NCI-H524 treated with DMSO at 0.1 percent for 48 hours (cell line): ENCODE results near the gene ACSL4.
"Not testable (repeated sequence)": the region's sequence is repeated elsewhere in the genome, so short reads cannot be mapped to it uniquely, and the experiment has no call there.

Experiments used
- DNase-seq: peaks from one replicate; lab custom pipeline; 2025; lab: John Stamatoyannopoulos, UW

The ACSL4 gene

GRCh38 chrX:109732017-109732801, 848 bp downstream of the ACSL4 start:
- DNase-seq = no peak

DNA sequence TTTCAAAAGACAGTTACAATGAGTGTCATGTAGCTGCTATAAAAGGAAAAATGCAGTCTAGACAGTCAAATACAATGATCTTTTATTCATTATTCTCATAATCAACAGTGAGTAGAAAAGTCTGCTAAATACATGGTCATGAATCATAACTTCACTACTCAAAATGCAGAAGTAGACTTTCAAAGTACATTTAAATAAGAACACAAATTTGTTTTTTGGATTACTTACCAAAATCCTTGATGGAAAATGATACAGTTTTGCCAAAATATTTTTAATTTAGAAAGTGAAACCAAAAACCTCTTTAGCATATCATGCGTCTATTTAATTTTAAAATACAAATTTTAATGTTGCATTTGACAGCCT, 4.9 kb downstream of the ACSL4 start:
- no peak for DNase-seq

GRCh38 chrX:109724971-109725370, 8.1 kb downstream of the ACSL4 start:
- not testable (repeated sequence) for DNase-seq

DNA sequence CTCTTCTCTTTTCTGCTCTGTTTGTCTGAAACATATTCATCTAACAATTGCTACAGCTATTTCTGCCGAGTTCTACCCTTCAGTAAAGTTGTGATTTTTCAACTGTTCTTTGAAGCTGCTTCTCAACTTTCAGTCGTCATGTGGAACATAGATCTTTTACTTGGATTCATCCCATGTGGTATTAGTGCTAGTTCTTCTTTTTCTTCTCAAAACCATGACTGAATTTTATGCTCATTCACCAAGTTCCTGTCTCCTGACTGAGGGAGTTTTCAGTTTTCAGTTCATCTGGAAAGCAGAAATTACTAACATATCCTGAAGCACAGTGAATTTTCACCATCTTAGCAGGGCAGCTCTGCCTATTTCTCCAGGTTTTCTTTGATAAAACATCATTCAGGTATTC, 12.1 kb downstream of the ACSL4 start:
- DNase-seq = no peak

- no peak for DNase-seq
These were observed 13.8 kb downstream of the ACSL4 start for GRCh38 chrX:109719264-109719663.

DNA sequence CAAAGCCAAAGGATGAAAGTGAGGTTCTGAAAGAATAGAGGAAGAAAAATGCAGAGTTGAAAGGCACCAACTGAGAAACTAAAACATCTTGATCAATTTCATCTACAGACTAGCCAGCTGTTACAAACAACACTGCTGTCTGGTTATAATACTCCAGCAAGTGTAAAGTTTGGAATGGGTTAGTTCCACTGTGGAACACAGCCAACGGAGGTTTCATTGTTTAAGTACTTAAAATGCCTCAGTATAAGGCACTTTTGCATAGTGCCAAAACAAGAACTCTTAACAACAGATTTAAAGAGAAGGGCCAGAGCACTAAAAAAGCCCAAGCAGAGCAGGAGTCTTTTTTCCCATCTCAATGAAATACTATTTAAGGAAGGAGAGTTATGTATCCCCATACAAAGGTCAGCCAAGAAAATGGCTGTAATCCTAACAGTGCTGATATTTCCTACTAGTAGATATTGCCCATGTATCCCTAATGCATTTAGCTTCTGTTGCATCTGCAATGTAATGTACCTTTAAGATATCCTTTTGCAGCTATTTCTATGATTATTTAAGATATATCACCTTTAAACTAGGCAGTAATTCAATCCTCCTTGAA, 16.5 kb downstream of the ACSL4 start:
- DNase-seq = no peak

DNA sequence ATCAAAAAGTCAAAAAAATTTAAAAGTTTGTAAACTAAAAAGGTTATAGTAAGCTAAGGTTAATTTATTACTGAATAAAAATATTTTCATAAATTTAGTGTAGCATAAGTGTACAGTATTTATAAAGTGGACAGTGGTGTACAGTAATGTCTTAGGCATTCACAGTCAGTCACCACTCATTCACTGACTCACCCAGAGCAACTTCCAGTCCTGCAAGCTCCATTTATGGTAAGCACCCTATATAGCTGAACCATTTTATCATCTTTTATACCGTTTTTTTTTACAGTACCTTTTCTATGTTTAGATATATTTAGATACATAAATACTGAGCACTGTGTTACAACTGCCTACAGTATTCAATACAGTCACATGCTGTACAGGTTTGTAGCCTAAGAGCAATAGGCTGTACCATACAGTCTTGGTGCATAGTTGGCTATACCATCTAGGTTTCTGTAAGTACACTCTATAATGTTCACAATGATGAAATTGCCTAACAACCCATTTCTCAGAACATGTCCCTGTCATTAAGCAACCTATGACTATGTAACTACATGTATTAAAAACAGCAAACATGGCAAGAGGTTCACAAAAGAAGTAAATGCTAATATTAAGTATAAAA, 18.6 kb downstream of the ACSL4 start:
- DNase-seq = no peak

DNA sequence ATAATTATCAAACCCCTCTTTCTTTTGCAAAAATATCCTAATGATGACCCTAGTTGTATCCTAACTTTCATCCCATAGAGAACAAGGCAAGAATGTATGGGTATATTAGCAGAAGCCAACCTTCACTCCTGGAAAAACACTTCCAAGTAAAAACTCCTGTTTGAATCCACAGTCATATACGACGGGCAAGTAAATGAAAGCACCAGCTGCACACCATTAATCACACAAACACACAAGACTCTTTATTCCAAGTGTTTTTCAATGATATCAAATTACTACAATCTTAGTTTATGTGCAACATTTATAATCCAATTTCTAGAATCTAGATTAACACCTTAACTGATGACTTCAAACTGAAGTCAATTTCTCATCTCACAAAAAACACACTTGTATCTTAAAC, 22.9 kb downstream of the ACSL4 start:
- DNase-seq = peak; percentile 9

GRCh38 chrX:109709129-109709631, 23.9 kb downstream of the ACSL4 start:
- DNase-seq = no peak

- no peak for DNase-seq
These were observed 25.3 kb downstream of the ACSL4 start for GRCh38 chrX:109707720-109708119.

GRCh38 chrX:109707319-109707718, 25.7 kb downstream of the ACSL4 start:
- no peak for DNase-seq

DNA sequence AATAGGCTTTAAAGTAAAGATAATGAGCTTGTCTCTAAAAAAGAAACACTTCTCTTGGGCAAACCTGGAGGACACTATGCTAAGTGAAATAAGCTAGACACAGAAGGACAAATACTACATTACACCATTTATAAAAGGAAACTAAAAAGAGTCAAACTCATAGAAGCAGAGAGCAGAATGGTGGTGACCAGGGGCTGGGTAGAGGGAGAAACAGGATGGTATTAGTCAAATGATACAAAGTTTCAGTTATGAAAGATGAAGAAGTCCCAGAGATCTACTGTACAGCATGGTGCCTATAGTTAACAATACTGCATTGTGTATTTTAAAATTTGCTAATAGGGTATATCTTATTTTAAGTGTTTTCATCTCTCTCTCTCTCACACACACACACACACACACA, 28.5 kb downstream of the ACSL4 start:
- no peak for DNase-seq

GRCh38 chrX:109697855-109698254, 35.2 kb downstream of the ACSL4 start:
- no peak for DNase-seq

DNA sequence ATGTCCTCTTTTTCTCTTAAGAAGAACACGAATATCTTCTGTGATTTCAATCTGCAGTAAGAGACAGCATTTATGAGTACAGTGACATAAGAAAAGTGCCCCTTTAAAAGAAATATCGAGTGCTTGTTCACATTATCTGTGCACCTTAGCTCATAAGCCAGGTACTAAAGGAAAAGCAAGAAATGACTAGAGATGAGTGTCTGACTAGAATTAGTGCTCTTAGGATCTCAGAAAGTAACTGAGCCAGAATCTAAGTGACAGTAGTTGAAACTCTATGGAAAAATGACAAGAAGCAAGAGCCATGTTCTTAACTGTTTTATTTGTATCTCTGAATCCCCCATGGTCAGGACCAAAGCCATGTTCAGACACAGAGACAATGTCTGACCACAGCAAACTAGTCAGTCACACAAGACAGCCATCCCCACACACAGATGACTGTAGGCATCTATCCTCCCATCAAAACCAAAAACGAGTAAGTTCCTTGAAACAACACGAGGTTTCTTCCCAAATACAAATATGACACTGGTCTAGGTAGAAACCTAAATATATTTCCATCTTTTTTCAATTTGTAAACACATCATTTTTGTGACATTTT, 36.8 kb downstream of the ACSL4 start:
- no peak for DNase-seq

DNA sequence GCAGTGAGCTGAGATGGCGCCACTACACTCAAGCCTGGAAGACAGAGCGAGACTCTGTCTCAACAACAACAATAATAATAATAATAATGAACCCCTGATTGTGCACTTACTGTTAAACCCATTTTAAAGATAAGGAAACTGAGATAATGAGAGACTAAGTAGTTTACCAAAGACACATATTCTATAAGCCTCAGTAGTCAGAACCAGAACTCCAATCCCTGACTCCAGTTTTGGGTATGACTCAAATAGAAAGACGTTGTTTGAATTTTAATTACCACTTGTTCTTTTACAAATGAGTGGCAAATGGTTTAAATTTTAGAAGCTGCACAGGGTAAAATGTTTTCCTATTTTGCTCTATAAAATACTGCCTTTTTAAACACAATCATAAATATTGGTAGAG, 37.4 kb downstream of the ACSL4 start:
- DNase-seq = no peak

DNA sequence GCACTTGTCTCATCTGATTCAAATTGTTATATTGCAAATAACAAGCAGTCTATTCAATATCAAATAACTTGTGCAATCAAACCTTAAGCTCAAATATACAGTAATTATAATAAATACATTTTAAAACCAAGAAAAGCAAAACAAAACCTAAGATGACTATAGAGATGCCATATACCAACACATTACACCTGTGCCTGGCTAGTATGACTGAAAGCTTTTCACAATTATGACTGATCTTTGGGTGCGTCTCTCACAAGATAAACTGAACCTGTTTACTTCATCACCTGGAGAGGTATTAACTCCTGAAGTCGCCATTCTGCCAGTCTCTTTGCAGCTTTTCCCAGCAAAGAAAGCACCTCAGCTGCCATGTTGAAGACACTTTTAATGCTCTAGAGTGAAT, 41.3 kb downstream of the ACSL4 start:
- DNase-seq = no peak

DNA sequence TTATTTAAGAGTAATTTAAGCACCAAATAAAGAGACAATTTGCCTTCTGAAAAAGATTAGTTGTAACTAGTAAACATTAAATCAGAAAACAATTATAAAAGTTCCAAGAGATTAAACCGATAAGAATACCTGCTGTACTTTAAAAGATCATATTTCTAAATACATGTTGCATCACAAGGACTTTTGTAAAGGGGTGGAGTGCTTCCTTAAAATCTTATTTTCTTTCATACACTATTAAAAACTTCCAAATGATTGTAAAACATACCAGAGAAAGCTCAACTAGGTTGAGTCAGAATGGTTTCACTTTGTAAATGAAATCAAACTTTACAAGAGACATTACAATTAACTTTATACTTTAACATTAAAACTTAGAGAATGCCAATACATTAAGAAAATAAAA, 41.8 kb downstream of the ACSL4 start:
- no peak for DNase-seq

- no peak for DNase-seq
These were observed 45.2 kb downstream of the ACSL4 start for GRCh38 chrX:109687903-109688302.

GRCh38 chrX:109685656-109686078, 47.4 kb downstream of the ACSL4 start:
- no peak for DNase-seq

- no peak for DNase-seq
These were observed 48.9 kb downstream of the ACSL4 start for GRCh38 chrX:109684136-109684535.

DNA sequence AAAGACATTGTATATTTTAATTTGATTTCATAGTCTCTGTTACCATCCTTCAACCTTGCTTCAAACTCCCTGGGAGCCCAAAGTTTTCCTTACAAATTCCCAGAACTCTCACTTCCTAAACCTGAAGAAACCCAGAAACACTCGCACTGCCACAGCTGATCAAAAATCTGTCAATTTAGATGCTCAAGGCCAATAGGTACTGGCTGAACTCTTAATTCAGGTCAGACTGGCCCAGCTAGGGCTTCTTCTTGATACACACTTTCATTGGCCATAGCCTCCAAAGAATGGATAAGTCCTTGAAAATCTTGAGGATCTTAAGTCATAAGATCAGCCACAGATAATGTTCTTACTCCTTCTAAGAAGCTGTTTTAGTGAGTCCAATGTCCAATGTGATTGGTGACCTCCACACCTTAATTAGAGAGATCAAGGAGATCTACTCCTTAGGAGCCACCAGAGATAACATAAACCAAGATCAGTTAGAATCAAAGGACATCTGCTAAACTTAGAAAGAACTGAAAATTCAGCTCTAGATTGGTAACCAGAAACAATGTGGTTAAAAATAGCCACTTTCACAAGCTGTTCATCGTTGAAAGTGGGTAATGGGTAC, 51.5 kb downstream of the ACSL4 start:
- DNase-seq = no peak

- no peak for DNase-seq
These were observed 53.2 kb downstream of the ACSL4 start for GRCh38 chrX:109679820-109680219.
